Measurements from ENCODE around the gene BRIP1. TPM values are rescaled to one million over a fixed set of nuclear protein-coding genes. Genes with fewer than 3 reads are reported as not detected.

BRIP1 gene
- total RNA-seq, 1 donor from 2014 or later: 5.2 TPM

DNA sequence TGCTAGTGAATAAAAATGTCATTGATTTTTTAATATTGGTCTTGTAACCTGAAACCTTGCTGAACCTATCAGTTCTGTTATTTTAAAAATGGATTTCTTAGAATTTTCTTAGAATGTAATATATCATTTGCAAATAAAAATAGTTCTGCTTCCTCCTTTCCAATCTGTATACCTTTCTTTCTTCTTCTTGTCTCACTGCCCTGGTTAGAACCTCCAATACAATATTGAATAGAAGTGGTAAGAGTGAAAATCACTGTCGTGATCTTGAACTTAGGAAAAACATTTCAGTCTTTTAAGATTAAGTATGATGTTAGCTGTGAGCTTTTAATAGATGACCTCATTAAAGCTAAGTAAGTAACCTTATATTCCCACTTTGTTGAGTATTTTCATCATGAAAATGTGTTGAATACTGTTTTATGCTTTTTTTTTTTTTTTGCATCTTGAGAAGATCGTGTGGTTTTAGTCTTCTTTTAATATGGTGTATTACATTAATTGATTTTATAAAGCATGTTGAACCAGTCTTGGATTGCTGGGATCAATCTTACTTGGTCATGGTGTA, 167.5 kb downstream of the BRIP1 start:
- Mint-ChIP-seq H3K4me3 (ENCODE audit: unreplicated experiment) (no peak overlapping the region), H3K27me3 (ENCODE audit: unreplicated experiment) (peaks cover 1% of the 10 kb centered on the region), H3K9me3 (ENCODE audit: unreplicated experiment) (peaks cover 7% of the 10 kb centered on the region), H3K4me1 (ENCODE audit: unreplicated experiment) (no peaks in the 10 kb centered on the region), H3K36me3 (ENCODE audit: low read depth, unreplicated experiment) (peaks cover 13% of the 10 kb centered on the region), H3K27ac (ENCODE audit: unreplicated experiment) (no peak overlapping the region)
- TF ChIP-seq, protein P1, sequence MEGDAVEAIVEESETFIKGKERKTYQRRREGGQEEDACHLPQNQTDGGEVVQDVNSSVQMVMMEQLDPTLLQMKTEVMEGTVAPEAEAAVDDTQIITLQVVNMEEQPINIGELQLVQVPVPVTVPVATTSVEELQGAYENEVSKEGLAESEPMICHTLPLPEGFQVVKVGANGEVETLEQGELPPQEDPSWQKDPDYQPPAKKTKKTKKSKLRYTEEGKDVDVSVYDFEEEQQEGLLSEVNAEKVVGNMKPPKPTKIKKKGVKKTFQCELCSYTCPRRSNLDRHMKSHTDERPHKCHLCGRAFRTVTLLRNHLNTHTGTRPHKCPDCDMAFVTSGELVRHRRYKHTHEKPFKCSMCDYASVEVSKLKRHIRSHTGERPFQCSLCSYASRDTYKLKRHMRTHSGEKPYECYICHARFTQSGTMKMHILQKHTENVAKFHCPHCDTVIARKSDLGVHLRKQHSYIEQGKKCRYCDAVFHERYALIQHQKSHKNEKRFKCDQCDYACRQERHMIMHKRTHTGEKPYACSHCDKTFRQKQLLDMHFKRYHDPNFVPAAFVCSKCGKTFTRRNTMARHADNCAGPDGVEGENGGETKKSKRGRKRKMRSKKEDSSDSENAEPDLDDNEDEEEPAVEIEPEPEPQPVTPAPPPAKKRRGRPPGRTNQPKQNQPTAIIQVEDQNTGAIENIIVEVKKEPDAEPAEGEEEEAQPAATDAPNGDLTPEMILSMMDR (IDR thresholded peaks at IDR 0.05; ENCODE audit: unreplicated experiment): no peak
- no peak for DNase-seq (ENCODE audit: low spot score)

DNA sequence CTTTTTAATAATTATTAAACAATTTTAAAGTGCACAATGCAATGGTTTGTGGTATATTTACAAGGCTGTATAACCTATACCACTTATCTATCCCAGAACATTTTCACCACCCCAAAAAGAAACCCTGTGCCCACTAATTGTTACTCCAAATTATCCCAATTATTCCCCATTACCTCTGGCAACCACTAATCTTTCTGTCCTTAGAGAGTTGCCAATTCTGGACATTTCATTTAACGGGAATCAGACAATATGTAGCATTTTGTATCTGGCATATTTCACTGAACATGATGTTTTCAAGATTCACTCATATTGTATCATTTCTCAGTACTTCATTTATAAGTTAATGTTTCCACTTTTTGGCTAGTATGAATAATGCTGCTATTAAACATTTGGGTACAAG, 169.2 kb downstream of the BRIP1 start:
- TF ChIP-seq, protein P1 (IDR thresholded peaks at IDR 0.05; ENCODE audit: unreplicated experiment): no peak
- no peak for DNase-seq (ENCODE audit: low spot score)
- no peak overlapping the region for H3K27ac Mint-ChIP-seq (ENCODE audit: unreplicated experiment)
- H3K4me3 Mint-ChIP-seq (ENCODE audit: unreplicated experiment): no peak overlapping the region
- peaks cover 10% of the 10 kb centered on the region for H3K36me3 Mint-ChIP-seq (ENCODE audit: low read depth, unreplicated experiment)
- H3K9me3 Mint-ChIP-seq (ENCODE audit: unreplicated experiment): peaks cover 7% of the 10 kb centered on the region
- H3K27me3 Mint-ChIP-seq (ENCODE audit: unreplicated experiment): peaks cover 1% of the 10 kb centered on the region
- no peaks in the 10 kb centered on the region for H3K4me1 Mint-ChIP-seq (ENCODE audit: unreplicated experiment)

DNA sequence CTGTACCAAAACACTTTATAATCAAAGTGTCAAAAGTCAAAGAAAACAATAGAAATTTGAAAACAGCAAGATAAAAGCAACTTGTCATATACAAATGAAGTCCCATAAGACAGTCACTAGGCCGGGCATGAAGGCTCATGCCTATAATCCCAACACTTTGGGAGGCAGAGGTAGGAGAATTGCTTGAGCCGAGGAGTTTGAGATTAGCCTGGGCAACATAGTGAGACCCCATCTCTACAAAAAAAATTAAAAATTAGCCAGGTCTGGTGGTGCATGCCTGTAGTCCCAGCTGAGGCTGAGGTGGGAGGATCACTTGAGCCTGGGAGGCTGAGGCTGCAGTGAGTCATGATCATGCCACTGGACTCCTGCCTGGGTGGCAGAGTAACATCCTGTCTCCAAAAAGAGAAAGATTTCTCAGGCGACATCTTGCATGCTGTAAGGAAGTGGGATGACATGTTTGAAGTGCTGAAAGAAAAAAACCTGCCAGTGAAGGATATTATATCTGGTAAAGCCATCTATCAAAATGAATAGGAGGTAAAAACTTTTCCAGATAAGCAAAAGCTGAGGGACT, 173.6 kb downstream of the BRIP1 start:
- H3K27me3 Mint-ChIP-seq (ENCODE audit: unreplicated experiment): no peaks in the 10 kb centered on the region
- H3K9me3 Mint-ChIP-seq (ENCODE audit: unreplicated experiment): no peaks in the 10 kb centered on the region
- TF ChIP-seq, protein P1 (IDR thresholded peaks at IDR 0.05; ENCODE audit: unreplicated experiment): no peak
- H3K4me3 Mint-ChIP-seq (ENCODE audit: unreplicated experiment): no peak overlapping the region
- peaks cover 4% of the 10 kb centered on the region for H3K36me3 Mint-ChIP-seq (ENCODE audit: low read depth, unreplicated experiment)
- no peaks in the 10 kb centered on the region for H3K4me1 Mint-ChIP-seq (ENCODE audit: unreplicated experiment)
- DNase-seq (ENCODE audit: low spot score): no peak
- no peak overlapping the region for H3K27ac Mint-ChIP-seq (ENCODE audit: unreplicated experiment)

DNA sequence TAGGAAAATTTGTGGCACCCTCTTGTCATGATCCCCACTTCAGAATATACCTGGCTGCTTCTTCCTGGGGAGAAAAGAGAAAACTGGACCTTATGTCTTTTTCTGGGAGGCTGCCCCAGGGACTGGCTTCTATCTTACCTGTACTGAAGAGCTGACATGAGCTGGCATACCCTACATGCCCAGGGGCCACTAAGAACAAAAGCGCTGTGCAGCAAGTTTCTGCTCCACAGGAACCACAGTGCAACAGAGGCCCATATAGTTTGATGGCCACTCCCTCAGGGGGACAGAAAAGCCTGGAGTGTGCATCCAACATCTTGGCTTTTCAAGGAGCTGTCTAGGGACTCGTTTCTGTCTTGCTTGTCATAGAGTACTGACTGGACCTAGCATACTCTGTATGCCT, 175.6 kb downstream of the BRIP1 start:
- no peak overlapping the region for H3K4me3 Mint-ChIP-seq (ENCODE audit: unreplicated experiment)
- no peaks in the 10 kb centered on the region for H3K4me1 Mint-ChIP-seq (ENCODE audit: unreplicated experiment)
- TF ChIP-seq, protein P1 (IDR thresholded peaks at IDR 0.05; ENCODE audit: unreplicated experiment): no peak
- H3K27ac Mint-ChIP-seq (ENCODE audit: unreplicated experiment): no peak overlapping the region
- H3K36me3 Mint-ChIP-seq (ENCODE audit: low read depth, unreplicated experiment): peaks cover 4% of the 10 kb centered on the region
- DNase-seq (ENCODE audit: low spot score): no peak
- no peaks in the 10 kb centered on the region for H3K9me3 Mint-ChIP-seq (ENCODE audit: unreplicated experiment)
- no peaks in the 10 kb centered on the region for H3K27me3 Mint-ChIP-seq (ENCODE audit: unreplicated experiment)

DNA sequence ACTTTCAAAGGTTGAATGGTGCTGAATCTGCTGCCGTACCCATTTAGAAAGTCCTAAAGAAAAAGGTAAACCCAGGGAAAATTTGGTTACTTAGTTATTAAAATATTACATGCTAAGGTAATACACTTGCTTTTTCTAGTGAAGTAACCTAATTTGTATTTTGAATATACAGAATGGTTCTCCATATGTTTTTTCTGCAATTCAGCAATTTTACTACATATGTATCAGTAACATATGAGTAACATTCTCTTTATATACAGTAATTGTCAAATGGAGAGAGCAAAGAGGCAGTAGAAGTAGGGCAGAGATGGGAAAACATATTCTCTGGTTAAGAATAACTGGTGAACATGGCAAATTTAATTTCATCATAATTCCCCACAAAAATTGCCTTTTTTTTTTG, 177.2 kb downstream of the BRIP1 start:
- no peak for DNase-seq (ENCODE audit: low spot score)
- Mint-ChIP-seq H3K27ac (ENCODE audit: unreplicated experiment) (no peak overlapping the region), H3K36me3 (ENCODE audit: low read depth, unreplicated experiment) (peaks cover 4% of the 10 kb centered on the region), H3K4me3 (ENCODE audit: unreplicated experiment) (no peak overlapping the region), H3K4me1 (ENCODE audit: unreplicated experiment) (no peaks in the 10 kb centered on the region), H3K9me3 (ENCODE audit: unreplicated experiment) (no peaks in the 10 kb centered on the region), H3K27me3 (ENCODE audit: unreplicated experiment) (no peaks in the 10 kb centered on the region)
- TF ChIP-seq, protein P1 (IDR thresholded peaks at IDR 0.05; ENCODE audit: unreplicated experiment): no peak

Data from endothelial cell (in vitro differentiated cells).